ENCODE results near the gene DBNDD2. TPM values are rescaled to one million over a fixed set of nuclear protein-coding genes. Genes with fewer than 3 reads are reported as not detected.

Gene DBNDD2
- total RNA-seq, 1 donor from 2014 or later: 19.6 TPM

GRCh38 chr20:45377269-45377668 is 30.8 kb upstream of the DBNDD2 start:
- intact Hi-C loops (cut with micrococcal nuclease): no loop called here

GRCh38 chr20:45378191-45378590 is 29.9 kb upstream of the DBNDD2 start, which contains the start of gene TP53TG5:
TP53TG5 (minus strand) TSS chr20:45378325; CDS start chr20:45378236, 89 bp downstream.
- intact Hi-C loops (cut with micrococcal nuclease): no loop called here

GRCh38 chr20:45387274-45387673 is 20.8 kb upstream of the DBNDD2 start:
- intact Hi-C loops (cut with micrococcal nuclease): no loop called here

GRCh38 chr20:45390931-45391330 is 17.2 kb upstream of the DBNDD2 start:
- intact Hi-C loops (cut with micrococcal nuclease): no loop called here

GRCh38 chr20:45391559-45391958 is 16.5 kb upstream of the DBNDD2 start:
- intact Hi-C loops (cut with micrococcal nuclease): no loop called here

- intact Hi-C loops (cut with micrococcal nuclease): no loop called here
Observed at GRCh38 chr20:45392733-45393132, 15.4 kb upstream of the DBNDD2 start.

- intact Hi-C loops (cut with micrococcal nuclease): no loop called here
Observed at GRCh38 chr20:45394221-45395113, 13.6 kb upstream of the DBNDD2 start.

GRCh38 chr20:45395114-45395415 is 13.0 kb upstream of the DBNDD2 start:
- intact Hi-C loops (cut with micrococcal nuclease): no loop called here

GRCh38 chr20:45399018-45399417 is 9.1 kb upstream of the DBNDD2 start:
- intact Hi-C loops (cut with micrococcal nuclease): no loop called here

GRCh38 chr20:45400346-45401031 is 7.6 kb upstream of the DBNDD2 start:
- intact Hi-C loops (cut with micrococcal nuclease): no loop called here

GRCh38 chr20:45402946-45403345 is 5.1 kb upstream of the DBNDD2 start:
- intact Hi-C loops (cut with micrococcal nuclease): no loop called here

- intact Hi-C loops (cut with micrococcal nuclease): no loop called here
Observed at GRCh38 chr20:45404438-45404837, 3.7 kb upstream of the DBNDD2 start.

GRCh38 chr20:45405571-45406259 is 2.4 kb upstream of the DBNDD2 start:
- intact Hi-C loops (cut with micrococcal nuclease): loop anchor here (1.0 to 2.0 kb wide), 4 partner anchors 31 to 87 kb away; partner anchors contain the start of gene SYS1

- intact Hi-C loops (cut with micrococcal nuclease): loop anchor here (1.0 to 2.0 kb wide), 5 partner anchors 10 to 88 kb away; partner anchors contain the start of genes PIGT and SYS1
Observed at GRCh38 chr20:45406260-45407066, 1.6 kb upstream of the DBNDD2 start.

GRCh38 chr20:45407067-45407745 is 883 bp upstream of the DBNDD2 start:
- intact Hi-C loops (cut with micrococcal nuclease): loop anchor here (1.0 to 2.0 kb wide), 4 partner anchors 9 to 88 kb away; partner anchors contain the start of genes PIGT and SYS1

GRCh38 chr20:45408646-45409213 is 641 bp downstream of the DBNDD2 start:
- intact Hi-C loops (cut with micrococcal nuclease): no loop called here

- intact Hi-C loops (cut with micrococcal nuclease): no loop called here
Observed at GRCh38 chr20:45409521-45410272, 1.6 kb downstream of the DBNDD2 start.

GRCh38 chr20:45410887-45411286 is 2.8 kb downstream of the DBNDD2 start:
- intact Hi-C loops (cut with micrococcal nuclease): no loop called here

- intact Hi-C loops (cut with micrococcal nuclease): no loop called here
Observed at GRCh38 chr20:45412653-45413052, 4.6 kb downstream of the DBNDD2 start.
